Ascending aorta (tissue), 2 donors: Measurements from ENCODE around the gene KRTAP17-1. TPM values are rescaled to one million over a fixed set of nuclear protein-coding genes. Genes with fewer than 3 reads are reported as not detected.
"Not testable (repeated sequence)": the region's sequence is repeated elsewhere in the genome, so short reads cannot be mapped to it uniquely, and the experiment has no call there.

Experiments
- DNase-seq, 2 donors: peaks; one replicate each; pipeline ENCODE4 v3.0.0-alpha.2; 2019; ENCODE audit warnings: low spot score in 2 of 2
- H3K27ac ChIP-seq, 2 donors: fragments of 200-600 bp; sonication (generic); one replicate each; pipeline ENCODE4 v1.5.1; 2016 to 2017; ENCODE audit warnings: mild to moderate bottlenecking in 1 of 2
- H3K27me3 ChIP-seq: fragments of 200-600 bp; sonication (generic); one replicate; pipeline ENCODE4 v1.5.1; 2017
- H3K36me3 ChIP-seq, 2 donors: fragments of 200-600 bp; sonication (generic); one replicate each; pipeline ENCODE4 v1.5.1; 2016
- H3K4me1 ChIP-seq, 2 donors: fragments of 200-600 bp; sonication (generic); one replicate each; pipeline ENCODE4 v1.5.1; 2016 to 2017; ENCODE audit warnings: mild to moderate bottlenecking in 1 of 2
- H3K4me3 ChIP-seq, 2 donors: fragments of 200-600 bp; sonication (generic); one replicate each; pipeline ENCODE4 v1.5.1; 2016 to 2017; ENCODE audit warnings: mild to moderate bottlenecking in 1 of 2
- H3K9me3 ChIP-seq, 2 donors: fragments of 200-600 bp; sonication (generic); one replicate each; pipeline ENCODE4 v1.5.1; 2016
- CTCF ChIP-seq, 3 experiments: fragments of 200-600 bp in 2 of 3; fragments of 450-650 bp in 1 of 3; sonication (generic) in 2 of 3; IDR thresholded peaks; one replicate each; pipeline ENCODE4 v1.5.1; 2016 to 2019; ENCODE audit warnings: antibody characterized with exemption in 3 of 3, mild to moderate bottlenecking in 1 of 3, moderate library complexity in 1 of 3
- intact Hi-C: fragments of 100-400 bp; cut with DNase I; formaldehyde crosslinking; loops from one replicate; pipeline ENCODE4 v1.15.1; 2023
- total RNA-seq: library from RNA; depleted of rRNA; stranded (reverse); fragments of >200 nt; gene quantifications from one replicate; pipeline ENCODE4 v1.1.0, GENCODE V29; 2016

Gene KRTAP17-1
- total RNA-seq, 1 donor from 2014 or later = not detected

GRCh38 chr17:41351177-41351576 is 35.7 kb upstream of the KRTAP17-1 start:
- intact Hi-C loops = no loop called here
- no peak for DNase-seq
- H3K27me3 ChIP-seq = no peaks in the 10 kb centered on the region
- no peaks in the 10 kb centered on the region for H3K36me3 ChIP-seq
- no peak overlapping the region for H3K27ac ChIP-seq
- H3K9me3 ChIP-seq = no peaks in the 10 kb centered on the region
- TF ChIP-seq CTCF (IDR thresholded peaks at IDR 0.05) = no peak
- no peaks in the 10 kb centered on the region for H3K4me1 ChIP-seq
- H3K4me3 ChIP-seq = no peak overlapping the region

GRCh38 chr17:41350381-41350878 is 34.9 kb upstream of the KRTAP17-1 start, which contains the start of gene KRT33A:
KRT33A (minus strand) TSS chr17:41350828; CDS start chr17:41350767, 61 bp downstream.
- intact Hi-C loops, DNase-seq, H3K4me1 ChIP-seq, H3K27ac ChIP-seq, H3K36me3 ChIP-seq, H3K4me3 ChIP-seq, H3K27me3 ChIP-seq, H3K9me3 ChIP-seq: not testable (repeated sequence)

- intact Hi-C loops = no loop called here
- Histone ChIP-seq H3K4me1 (no peaks in the 10 kb centered on the region), H3K27ac (no peak overlapping the region), H3K36me3 (no peaks in the 10 kb centered on the region), H3K27me3 (no peaks in the 10 kb centered on the region), H3K4me3 (no peak overlapping the region), H3K9me3 (no peaks in the 10 kb centered on the region)
- DNase-seq = no peak
- TF ChIP-seq CTCF (IDR thresholded peaks at IDR 0.05) = no peak
Measured at GRCh38 chr17:41347869-41348760, 32.6 kb upstream of the KRTAP17-1 start.

GRCh38 chr17:41346421-41346820 is 30.9 kb upstream of the KRTAP17-1 start:
- H3K27me3 ChIP-seq, intact Hi-C loops, H3K9me3 ChIP-seq, H3K4me3 ChIP-seq, H3K36me3 ChIP-seq, DNase-seq, H3K27ac ChIP-seq, H3K4me1 ChIP-seq: not testable (repeated sequence)

- Histone ChIP-seq H3K4me3 (no peak overlapping the region), H3K4me1 (no peaks in the 10 kb centered on the region), H3K27me3 (no peaks in the 10 kb centered on the region), H3K9me3 (no peaks in the 10 kb centered on the region), H3K27ac (no peak overlapping the region), H3K36me3 (no peaks in the 10 kb centered on the region)
- TF ChIP-seq CTCF (IDR thresholded peaks at IDR 0.05) = no peak
- DNase-seq = no peak
- intact Hi-C loops = no loop called here
Measured at GRCh38 chr17:41345992-41346391, 30.5 kb upstream of the KRTAP17-1 start.

GRCh38 chr17:41343029-41343428 is 27.5 kb upstream of the KRTAP17-1 start:
- Histone ChIP-seq H3K27me3 (no peaks in the 10 kb centered on the region), H3K4me3 (no peak overlapping the region), H3K4me1 (no peaks in the 10 kb centered on the region), H3K9me3 (no peaks in the 10 kb centered on the region), H3K27ac (no peak overlapping the region), H3K36me3 (no peaks in the 10 kb centered on the region)
- no peak for TF ChIP-seq CTCF (IDR thresholded peaks at IDR 0.05)
- intact Hi-C loops = no loop called here
- no peak for DNase-seq
